ENCODE data around the gene KLHDC4.
"Not testable (repeated sequence)": the region's sequence is repeated elsewhere in the genome, so short reads cannot be mapped to it uniquely, and the experiment has no call there.

Gene KLHDC4

GRCh38 chr16:87728026-87728425, 37.8 kb downstream of the KLHDC4 start:
- H3K9ac ChIP-seq (ENCODE audit: low read length) = no peak overlapping the region

GRCh38 chr16:87727346-87727745, 38.4 kb downstream of the KLHDC4 start:
- no peaks in the 10 kb centered on the region for H3K9me2 ChIP-seq (replicated peaks; ENCODE audit: insufficient read depth, low read length)
- H2AFZ ChIP-seq (ENCODE audit: low read length) = no peak overlapping the region
- no peak for TF ChIP-seq CTCF (IDR thresholded peaks at IDR 0.05; ENCODE audit: low read length)
- no peak for TF ChIP-seq EZH2phosphoT487 (IDR thresholded peaks at IDR 0.05; ENCODE audit: low read length)
- TF ChIP-seq EZH2 (optimal IDR thresholded peaks at IDR 0.05; ENCODE audit: low read depth, low read length) = no peak
- H3K79me2 ChIP-seq (ENCODE audit: low read length) = peaks cover 6% of the 10 kb centered on the region; the same call in 1 of the 2 replicates
- H3K9me3 ChIP-seq (replicated peaks; ENCODE audit: insufficient read depth, low read length) = no peaks in the 10 kb centered on the region
- H3K36me3 ChIP-seq (replicated peaks; ENCODE audit: insufficient read depth, low read length) = no peaks in the 10 kb centered on the region
- no peak overlapping the region for H3K27ac ChIP-seq (ENCODE audit: low read length)
- H4K20me1 ChIP-seq (ENCODE audit: insufficient read depth, low read length) = no peaks in the 10 kb centered on the region
- 0 out of 2 replicates have a peak, but pooled peaks cover under 1% of the 10 kb centered on the region for H3K4me1 ChIP-seq (ENCODE audit: low read length)
- no peak overlapping the region for H3K4me2 ChIP-seq (ENCODE audit: low read depth, low read length)
- peaks cover under 1% of the 10 kb centered on the region; the same call in 1 of the 2 replicates for H3F3A ChIP-seq (ENCODE audit: insufficient read depth, low read length)
- H3K27me3 ChIP-seq (replicated peaks; ENCODE audit: insufficient read depth, low read length) = no peaks in the 10 kb centered on the region
- no peak overlapping the region for H3K4me3 ChIP-seq (ENCODE audit: low read length)
- no peak for DNase-seq
- no peak overlapping the region for H3K9ac ChIP-seq (ENCODE audit: low read length)

More at GRCh38 chr16:87728026-87728425, 37.8 kb downstream of the KLHDC4 start:
- H3K4me3 ChIP-seq (ENCODE audit: low read length) = no peak overlapping the region
- peaks cover 6% of the 10 kb centered on the region; the same call in 1 of the 2 replicates for H3K79me2 ChIP-seq (ENCODE audit: low read length)
- no peak for TF ChIP-seq CTCF (IDR thresholded peaks at IDR 0.05; ENCODE audit: low read length)
- no peak for TF ChIP-seq EZH2phosphoT487 (IDR thresholded peaks at IDR 0.05; ENCODE audit: low read length)
- TF ChIP-seq EZH2 (optimal IDR thresholded peaks at IDR 0.05; ENCODE audit: low read depth, low read length) = no peak
- no peaks in the 10 kb centered on the region for H3K36me3 ChIP-seq (replicated peaks; ENCODE audit: insufficient read depth, low read length)
- no peaks in the 10 kb centered on the region; the same call in 1 of the 2 replicates for H4K20me1 ChIP-seq (ENCODE audit: insufficient read depth, low read length)
- no peak overlapping the region for H2AFZ ChIP-seq (ENCODE audit: low read length)
- H3K9me3 ChIP-seq (replicated peaks; ENCODE audit: insufficient read depth, low read length) = no peaks in the 10 kb centered on the region
- H3K9me2 ChIP-seq (replicated peaks; ENCODE audit: insufficient read depth, low read length) = no peaks in the 10 kb centered on the region
- no peak overlapping the region for H3K27ac ChIP-seq (ENCODE audit: low read length)
- H3K4me2 ChIP-seq (ENCODE audit: low read depth, low read length) = no peak overlapping the region
- 0 out of 2 replicates have a peak, but pooled peaks cover 3% of the 10 kb centered on the region for H3K4me1 ChIP-seq (ENCODE audit: low read length)
- peaks cover 3% of the 10 kb centered on the region; the same call in 1 of the 2 replicates for H3F3A ChIP-seq (ENCODE audit: insufficient read depth, low read length)
- H3K27me3 ChIP-seq (replicated peaks; ENCODE audit: insufficient read depth, low read length) = no peaks in the 10 kb centered on the region
- no peak for DNase-seq

- not testable (repeated sequence) for DNase-seq; H3K9me3 ChIP-seq (replicated peaks; ENCODE audit: insufficient read depth, low read length); H3K9me2 ChIP-seq (replicated peaks; ENCODE audit: insufficient read depth, low read length); H3K36me3 ChIP-seq (replicated peaks; ENCODE audit: insufficient read depth, low read length); H4K20me1 ChIP-seq (ENCODE audit: insufficient read depth, low read length); H3K4me3 ChIP-seq (ENCODE audit: low read length); H3K4me2 ChIP-seq (ENCODE audit: low read depth, low read length); H3F3A ChIP-seq (ENCODE audit: insufficient read depth, low read length); H3K4me1 ChIP-seq (ENCODE audit: low read length); H3K27me3 ChIP-seq (replicated peaks; ENCODE audit: insufficient read depth, low read length); H3K79me2 ChIP-seq (ENCODE audit: low read length); H3K27ac ChIP-seq (ENCODE audit: low read length); H3K9ac ChIP-seq (ENCODE audit: low read length); H2AFZ ChIP-seq (ENCODE audit: low read length)
These were observed 39.2 kb downstream of the KLHDC4 start for GRCh38 chr16:87726577-87726976.

GRCh38 chr16:87725596-87726235, 40.1 kb downstream of the KLHDC4 start:
- no peak for DNase-seq
- Histone ChIP-seq H3K9ac (ENCODE audit: low read length) (no peak overlapping the region), H3K9me2 (replicated peaks; ENCODE audit: insufficient read depth, low read length) (no peaks in the 10 kb centered on the region), H3F3A (ENCODE audit: insufficient read depth, low read length) (no peaks in the 10 kb centered on the region), H2AFZ (ENCODE audit: low read length) (no peak overlapping the region), H3K4me3 (ENCODE audit: low read length) (no peak overlapping the region), H4K20me1 (ENCODE audit: insufficient read depth, low read length) (no peaks in the 10 kb centered on the region), H3K36me3 (replicated peaks; ENCODE audit: insufficient read depth, low read length) (no peaks in the 10 kb centered on the region), H3K79me2 (ENCODE audit: low read length) (no peaks in the 10 kb centered on the region), H3K4me2 (ENCODE audit: low read depth, low read length) (no peak overlapping the region), H3K4me1 (ENCODE audit: low read length) (no peaks in the 10 kb centered on the region), H3K9me3 (replicated peaks; ENCODE audit: insufficient read depth, low read length) (no peaks in the 10 kb centered on the region), H3K27ac (ENCODE audit: low read length) (no peak overlapping the region), H3K27me3 (replicated peaks; ENCODE audit: insufficient read depth, low read length) (no peaks in the 10 kb centered on the region)
- TF ChIP-seq CTCF (IDR thresholded peaks at IDR 0.05; ENCODE audit: low read length) = no peak
- TF ChIP-seq EZH2phosphoT487 (IDR thresholded peaks at IDR 0.05; ENCODE audit: low read length) = no peak
- no peak for TF ChIP-seq EZH2 (optimal IDR thresholded peaks at IDR 0.05; ENCODE audit: low read depth, low read length)

All from MM.1S (cell line).